B cell (primary cell): ENCODE data around the gene PLCB4. TPM values are rescaled to one million over a fixed set of nuclear protein-coding genes. Genes with fewer than 3 reads are reported as not detected.

Experiments used
- ATAC-seq: fragments of 200-7000 bp; cut with Tn5 transposase; one replicate; pipeline ENCODE4 v1.10.0; 2021; ENCODE audit warnings: low read depth, mild to moderate bottlenecking, moderate number of reproducible peaks, moderate library complexity
- CTCF ChIA-PET: fragments of 350-600 bp; sonication (Branson Sonifier 250); formaldehyde crosslinking; loops from one replicate; lab custom pipeline; 2021; ENCODE audit warnings: antibody characterized with exemption, inconsistent platforms; lab: Charles Lee
- POLR2A ChIA-PET: fragments of 350-600 bp; sonication (Branson Sonifier 250); formaldehyde crosslinking; loops from one replicate; lab custom pipeline; 2021; ENCODE audit warnings: antibody characterized with exemption; lab: Charles Lee
- DNase-seq: peaks from one replicate; pipeline ENCODE4 v3.0.0; 2013
- H2AFZ ChIP-seq: 2 replicates; pipeline ENCODE4 v1.6.1; 2012; ENCODE audit warnings: mild to moderate bottlenecking, low read depth, low read length; ENCODE audit not compliant: insufficient read depth, poor library complexity, severe bottlenecking
- H3K27ac ChIP-seq, 2 donors: 1 replicate in 1 of 2; 2 replicates in 1 of 2; pipeline ENCODE4 v1.5.1; 2012 to 2013; ENCODE audit warnings: low read length in 2 of 2, mild to moderate bottlenecking in 2 of 2, moderate library complexity in 1 of 2
- H3K27me3 ChIP-seq, 4 experiments: fragments of 200-600 bp in 1 of 4; sonication (generic) in 1 of 4; replicated peaks in 1 of 4; 1 replicate in 2 of 4; 2 replicates in 2 of 4; pipeline versions ENCODE4 v1.6.1 to v1.7.0; 2013 to 2016; ENCODE audit warnings: low read length in 3 of 4, mild to moderate bottlenecking in 2 of 4, mixed read lengths in 1 of 4, moderate library complexity in 1 of 4; ENCODE audit not compliant: insufficient read depth in 4 of 4, control insufficient read depth in 3 of 4; ENCODE audit errors: control extremely low read depth in 1 of 4
- H3K36me3 ChIP-seq, 2 experiments: replicated peaks in 1 of 2; 1 replicate in 1 of 2; 2 replicates in 1 of 2; pipeline versions ENCODE4 v1.6.1 to v1.7.1; 2013; ENCODE audit warnings: low read length in 1 of 2; ENCODE audit not compliant: insufficient read depth in 2 of 2, control insufficient read depth in 1 of 2; ENCODE audit errors: control extremely low read depth in 1 of 2, extremely low read depth in 1 of 2
- H3K4me1 ChIP-seq, 2 donors: fragments of 200-600 bp in 1 of 2; sonication (generic) in 1 of 2; 1 replicate in 1 of 2; 2 replicates in 1 of 2; pipeline versions ENCODE4 v1.5.1 to v1.6.1; 2013 to 2017; ENCODE audit warnings: low read length in 2 of 2; ENCODE audit not compliant: control insufficient read depth in 2 of 2, insufficient read depth in 2 of 2
- H3K4me2 ChIP-seq: replicated peaks from 2 replicates; pipeline ENCODE3; 2012; ENCODE audit warnings: mild to moderate bottlenecking, low read depth, low read length; ENCODE audit not compliant: poor library complexity, severe bottlenecking
- H3K4me3 ChIP-seq, 5 experiments: fragments of 200-600 bp in 1 of 5; sonication (generic) in 1 of 5; 1 replicate in 3 of 5; 2 replicates in 2 of 5; pipeline versions ENCODE4 v1.5.1 to v1.7.0; 2011 to 2016; ENCODE audit warnings: low read length in 4 of 5, mild to moderate bottlenecking in 4 of 5, low read depth in 2 of 5, control low read depth in 1 of 5, moderate library complexity in 1 of 5; ENCODE audit not compliant: insufficient read depth in 1 of 5; ENCODE audit errors: control extremely low read depth in 1 of 5, extremely low read depth in 1 of 5
- H3K79me2 ChIP-seq: fragments of 200-600 bp; sonication (generic); one replicate; pipeline ENCODE4 v1.6.0; 2016; ENCODE audit warnings: low read length; ENCODE audit not compliant: control insufficient read depth, insufficient read depth
- H3K9ac ChIP-seq: fragments of 200-600 bp; sonication (generic); 2 replicates; pipeline ENCODE4 v1.6.1; 2017; ENCODE audit warnings: mild to moderate bottlenecking, low read length, moderate library complexity
- H3K9me3 ChIP-seq, 3 donors: one replicate each; pipeline versions ENCODE4 v1.6.1 to v1.7.1; 2013; ENCODE audit warnings: low read length in 2 of 3; ENCODE audit not compliant: control insufficient read depth in 2 of 3, insufficient read depth in 1 of 3; ENCODE audit errors: control extremely low read depth in 1 of 3
- H4K20me1 ChIP-seq: 2 replicates; pipeline ENCODE4 v1.6.0; 2012; ENCODE audit warnings: mild to moderate bottlenecking, low read length; ENCODE audit not compliant: insufficient read depth, control insufficient read depth, poor library complexity, severe bottlenecking
- H3K27ac Mint-ChIP-seq: one replicate; pipeline ENCODE4 v1.8.0; 2021; ENCODE audit warnings: mixed read lengths
- H3K27me3 Mint-ChIP-seq: one replicate; pipeline ENCODE4 v1.8.0; 2021; ENCODE audit warnings: mixed read lengths
- H3K4me1 Mint-ChIP-seq: one replicate; pipeline ENCODE4 v1.8.0; 2021; ENCODE audit warnings: mixed read lengths
- H3K4me3 Mint-ChIP-seq: one replicate; pipeline ENCODE4 v1.8.0; 2021; ENCODE audit warnings: mixed read lengths
- H3K9me3 Mint-ChIP-seq: one replicate; pipeline ENCODE4 v1.8.0; 2022; ENCODE audit warnings: mixed read lengths; ENCODE audit not compliant: insufficient read depth
- EZH2 ChIP-seq: IDR thresholded peaks from 2 replicates; pipeline ENCODE4 v1.6.1; 2012; ENCODE audit warnings: borderline replicate concordance, low read depth, mild to moderate bottlenecking, moderate library complexity, low read length; ENCODE audit not compliant: insufficient read depth, poor library complexity, severe bottlenecking
- WGBS: methylation state at CpG from one replicate; pipeline ENCODE4 v1.1.5; 2013; ENCODE audit warnings: missing lambda C conversion rate; ENCODE audit not compliant: insufficient coverage; 5-methylcytosine and 5-hydroxymethylcytosine counted together
- intact Hi-C: fragments of 100-400 bp; cut with micrococcal nuclease; formaldehyde crosslinking; loops from one replicate; pipeline ENCODE4 v1.10.0; 2022
- polyA plus RNA-seq: library from polyadenylated mRNA; depleted of rRNA; stranded (reverse); fragments of >200 nt; gene quantifications from 2 replicates; pipeline ENCODE4 v1.2.3, GENCODE V29; 2012
- total RNA-seq, 2 donors: library from RNA; stranded (reverse); fragments of 120-200 nt in 1 of 2; gene quantifications; 1 replicate in 1 of 2; 2 replicates in 1 of 2; pipeline versions ENCODE4 v1.2.3 to v1.2.4, GENCODE V29; 2013 to 2022
- TF ChIP-seq, protein P1 (sequence below): fragments of 200-600 bp; IDR thresholded peaks from one replicate; pipeline ENCODE4 v1.8.0; 2022; ENCODE audit warnings: antibody characterized with exemption, mild to moderate bottlenecking

PLCB4 gene
- total and polyA plus RNA-seq, 2 donors (not counting 1 experiment from before 2014, with no cell fraction given) = not detected

- POLR2A ChIA-PET = no interaction called here
- Mint-ChIP-seq H3K4me1 (no peaks in the 10 kb centered on the region), H3K27ac (no peak overlapping the region), H3K27me3 (no peaks in the 10 kb centered on the region), H3K9me3 (no peaks in the 10 kb centered on the region), H3K4me3 (no peak overlapping the region)
- no peaks in the 10 kb centered on the region for H4K20me1 ChIP-seq
- ATAC-seq (no peak), DNase-seq (no peak)
- no peak overlapping the region for H3K9ac ChIP-seq
- H3K4me1 ChIP-seq = no peaks in the 10 kb centered on the region
- H2AFZ ChIP-seq = no peak overlapping the region
- H3K36me3 ChIP-seq = no peaks in the 10 kb centered on the region
- no CpG with 5 or more reads among the region's 1 CpG for WGBS
- TF ChIP-seq EZH2 = no peak
- TF ChIP-seq, protein P1, sequence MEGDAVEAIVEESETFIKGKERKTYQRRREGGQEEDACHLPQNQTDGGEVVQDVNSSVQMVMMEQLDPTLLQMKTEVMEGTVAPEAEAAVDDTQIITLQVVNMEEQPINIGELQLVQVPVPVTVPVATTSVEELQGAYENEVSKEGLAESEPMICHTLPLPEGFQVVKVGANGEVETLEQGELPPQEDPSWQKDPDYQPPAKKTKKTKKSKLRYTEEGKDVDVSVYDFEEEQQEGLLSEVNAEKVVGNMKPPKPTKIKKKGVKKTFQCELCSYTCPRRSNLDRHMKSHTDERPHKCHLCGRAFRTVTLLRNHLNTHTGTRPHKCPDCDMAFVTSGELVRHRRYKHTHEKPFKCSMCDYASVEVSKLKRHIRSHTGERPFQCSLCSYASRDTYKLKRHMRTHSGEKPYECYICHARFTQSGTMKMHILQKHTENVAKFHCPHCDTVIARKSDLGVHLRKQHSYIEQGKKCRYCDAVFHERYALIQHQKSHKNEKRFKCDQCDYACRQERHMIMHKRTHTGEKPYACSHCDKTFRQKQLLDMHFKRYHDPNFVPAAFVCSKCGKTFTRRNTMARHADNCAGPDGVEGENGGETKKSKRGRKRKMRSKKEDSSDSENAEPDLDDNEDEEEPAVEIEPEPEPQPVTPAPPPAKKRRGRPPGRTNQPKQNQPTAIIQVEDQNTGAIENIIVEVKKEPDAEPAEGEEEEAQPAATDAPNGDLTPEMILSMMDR = no peak
- no peaks in the 10 kb centered on the region for H3K79me2 ChIP-seq
- no peak overlapping the region for H3K4me3 ChIP-seq
- H3K9me3 ChIP-seq = no peaks in the 10 kb centered on the region
- H3K27ac ChIP-seq = no peak overlapping the region
- H3K27me3 ChIP-seq = no peaks in the 10 kb centered on the region
- H3K4me2 ChIP-seq = no peak overlapping the region
- intact Hi-C loops = no loop called here
- CTCF ChIA-PET = no interaction called here
Measured at GRCh38 chr20:9306521-9306920, 237.6 kb downstream of the PLCB4 start.

DNA sequence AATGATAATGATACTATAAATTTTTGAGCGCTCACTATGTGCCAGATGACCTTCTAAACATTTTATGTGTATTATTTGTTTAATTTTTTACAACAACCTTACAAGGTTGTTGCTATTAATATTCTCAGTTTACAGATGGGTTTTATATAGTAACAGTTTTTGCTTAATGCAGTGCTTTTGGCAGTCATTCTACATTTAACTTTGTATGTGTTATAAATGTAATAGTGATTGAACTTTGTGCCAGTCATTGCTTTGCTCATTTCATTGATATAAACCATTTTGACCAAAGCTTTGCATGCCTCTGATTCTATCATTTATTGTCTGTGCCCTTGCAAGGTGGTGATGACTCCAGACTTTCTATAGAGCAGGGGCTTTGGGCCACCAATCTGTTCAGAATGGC is 239.2 kb downstream of the PLCB4 start:
- Histone ChIP-seq H3K4me3 (no peak overlapping the region), H3K4me1 (no peaks in the 10 kb centered on the region), H3K9ac (no peak overlapping the region), H3K79me2 (no peaks in the 10 kb centered on the region), H3K36me3 (no peaks in the 10 kb centered on the region), H3K9me3 (no peaks in the 10 kb centered on the region), H3K27me3 (no peaks in the 10 kb centered on the region), H4K20me1 (no peaks in the 10 kb centered on the region), H2AFZ (no peak overlapping the region), H3K4me2 (no peak overlapping the region), H3K27ac (no peak overlapping the region)
- H3K27me3 Mint-ChIP-seq = no peaks in the 10 kb centered on the region
- ATAC-seq (no peak), DNase-seq (no peak)
- intact Hi-C loops = no loop called here
- no peak overlapping the region for H3K4me3 Mint-ChIP-seq
- H3K27ac Mint-ChIP-seq = no peak overlapping the region
- H3K9me3 Mint-ChIP-seq = no peaks in the 10 kb centered on the region
- H3K4me1 Mint-ChIP-seq = no peaks in the 10 kb centered on the region
- ChIA-PET POLR2A (no interaction called here), CTCF (no interaction called here)
- TF ChIP-seq, protein P1 = no peak
- TF ChIP-seq EZH2 = no peak
- no CpG with 5 or more reads among the region's 1 CpG for WGBS
